ENCODE data around the gene KCTD6.
"Not testable (repeated sequence)": the region's sequence is repeated elsewhere in the genome, so short reads cannot be mapped to it uniquely, and the experiment has no call there.

The KCTD6 gene

DNA sequence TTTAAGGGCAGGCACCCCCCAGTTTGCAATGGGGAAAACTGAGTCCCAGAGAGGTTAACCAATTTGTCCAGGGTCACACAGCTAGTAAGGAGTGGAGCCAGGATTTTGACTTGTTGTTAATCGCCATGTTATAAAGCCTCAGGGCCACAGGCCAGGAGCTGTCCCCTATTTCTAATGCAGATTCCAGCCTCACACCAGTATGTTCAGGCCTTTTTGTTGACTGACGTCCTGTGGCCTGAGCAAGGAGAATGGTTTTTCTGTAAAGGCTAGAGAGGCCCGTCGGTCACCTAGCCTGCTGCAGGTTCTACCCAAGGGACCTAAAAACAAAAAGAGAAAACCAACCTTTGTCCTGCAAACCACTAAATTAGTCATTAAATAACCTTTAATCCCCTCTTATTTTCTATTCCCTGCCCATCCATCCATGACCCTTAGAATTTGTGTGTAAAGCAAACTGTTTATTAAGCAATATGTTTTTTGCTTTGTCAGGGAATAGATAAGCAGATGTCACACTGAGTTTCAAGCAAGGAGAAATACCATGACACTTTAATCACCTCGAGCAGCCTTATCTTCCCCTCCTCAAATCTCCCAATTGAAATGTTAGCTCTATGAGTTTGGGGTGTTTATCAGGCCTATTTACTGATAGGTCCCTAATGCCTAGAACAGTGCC lies 31.0 kb downstream of the KCTD6 start:
- Histone ChIP-seq H3K36me3 (ENCODE audit: control insufficient read depth, insufficient read depth, low read length) (no peaks in the 10 kb centered on the region), H3K27ac (ENCODE audit: insufficient read depth, low read length, poor library complexity, severe bottlenecking) (no peak overlapping the region), H3K4me1 (ENCODE audit: control insufficient read depth, insufficient read depth, low read length, poor library complexity, severe bottlenecking) (no peaks in the 10 kb centered on the region), H3K4me3 (ENCODE audit: insufficient read depth, low read depth, low read length, poor library complexity, severe bottlenecking) (no peak overlapping the region), H3K27me3 (replicated peaks; ENCODE audit: control insufficient read depth, insufficient read depth, low read length, poor library complexity, severe bottlenecking) (no peaks in the 10 kb centered on the region), H3K9me3 (ENCODE audit: control insufficient read depth, low read length) (no peaks in the 10 kb centered on the region)
- no peak for DNase-seq

DNA sequence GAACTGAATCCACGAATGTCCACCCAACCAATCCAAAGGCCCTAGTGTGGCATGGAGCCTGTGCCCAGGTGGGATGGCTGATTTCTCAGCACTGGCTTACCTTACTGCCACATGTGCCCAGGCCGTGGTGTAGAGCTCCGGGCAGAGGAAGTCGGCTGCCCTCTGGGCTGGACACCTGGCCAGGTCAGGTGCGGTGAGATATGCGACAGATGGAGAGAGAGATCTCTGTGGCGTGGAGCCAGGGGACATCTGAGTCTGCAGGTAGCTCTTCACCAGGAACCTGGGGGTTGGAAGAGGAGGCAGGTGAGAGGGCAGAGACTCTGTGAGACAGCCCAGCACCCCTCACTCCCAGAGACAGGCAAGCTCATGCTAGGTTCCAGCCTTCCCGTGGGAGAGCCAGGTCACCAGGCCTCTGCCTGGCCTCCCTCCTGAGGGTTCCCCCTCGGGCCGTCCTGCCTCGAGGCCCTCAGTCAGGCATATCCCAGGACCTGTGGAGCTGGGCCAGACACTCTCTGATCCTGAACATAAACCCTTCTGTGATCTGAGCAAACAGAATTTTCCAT lies 32.5 kb downstream of the KCTD6 start:
- Histone ChIP-seq H3K4me1 (ENCODE audit: control insufficient read depth, insufficient read depth, low read length, poor library complexity, severe bottlenecking) (no peaks in the 10 kb centered on the region), H3K36me3 (ENCODE audit: control insufficient read depth, insufficient read depth, low read length) (no peaks in the 10 kb centered on the region), H3K9me3 (ENCODE audit: control insufficient read depth, low read length) (no peaks in the 10 kb centered on the region), H3K27me3 (replicated peaks; ENCODE audit: control insufficient read depth, insufficient read depth, low read length, poor library complexity, severe bottlenecking) (no peaks in the 10 kb centered on the region), H3K27ac (ENCODE audit: insufficient read depth, low read length, poor library complexity, severe bottlenecking) (no peak overlapping the region), H3K4me3 (ENCODE audit: insufficient read depth, low read depth, low read length, poor library complexity, severe bottlenecking) (no peak overlapping the region)
- no peak for DNase-seq

DNA sequence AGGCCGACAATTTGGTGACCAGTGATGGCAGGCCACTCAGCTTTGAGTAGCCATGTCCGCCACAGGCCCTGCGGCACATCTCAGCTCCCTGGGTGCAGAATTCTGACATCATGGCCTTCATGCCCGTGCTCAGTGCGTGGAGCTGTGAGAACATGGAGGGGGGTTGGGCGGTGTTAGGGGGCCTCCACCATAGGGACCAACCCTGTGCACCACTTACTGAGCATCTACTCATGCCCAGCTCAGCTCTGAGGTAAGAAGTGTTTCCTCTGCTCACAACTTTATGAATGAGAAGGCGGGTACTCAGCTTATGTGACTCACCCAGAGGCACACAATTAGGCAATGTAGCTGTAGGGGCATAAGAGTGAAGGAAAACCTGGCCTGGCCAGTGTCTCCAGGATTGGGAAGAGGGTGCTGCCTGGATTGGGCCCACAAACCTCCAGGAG lies 34.6 kb downstream of the KCTD6 start:
- Histone ChIP-seq H3K9me3 (ENCODE audit: control insufficient read depth, low read length) (no peaks in the 10 kb centered on the region), H3K27ac (ENCODE audit: insufficient read depth, low read length, poor library complexity, severe bottlenecking) (no peak overlapping the region), H3K36me3 (ENCODE audit: control insufficient read depth, insufficient read depth, low read length) (no peaks in the 10 kb centered on the region), H3K4me1 (ENCODE audit: control insufficient read depth, insufficient read depth, low read length, poor library complexity, severe bottlenecking) (no peaks in the 10 kb centered on the region), H3K27me3 (replicated peaks; ENCODE audit: control insufficient read depth, insufficient read depth, low read length, poor library complexity, severe bottlenecking) (no peaks in the 10 kb centered on the region), H3K4me3 (ENCODE audit: insufficient read depth, low read depth, low read length, poor library complexity, severe bottlenecking) (no peak overlapping the region)
- DNase-seq, result no peak

DNA sequence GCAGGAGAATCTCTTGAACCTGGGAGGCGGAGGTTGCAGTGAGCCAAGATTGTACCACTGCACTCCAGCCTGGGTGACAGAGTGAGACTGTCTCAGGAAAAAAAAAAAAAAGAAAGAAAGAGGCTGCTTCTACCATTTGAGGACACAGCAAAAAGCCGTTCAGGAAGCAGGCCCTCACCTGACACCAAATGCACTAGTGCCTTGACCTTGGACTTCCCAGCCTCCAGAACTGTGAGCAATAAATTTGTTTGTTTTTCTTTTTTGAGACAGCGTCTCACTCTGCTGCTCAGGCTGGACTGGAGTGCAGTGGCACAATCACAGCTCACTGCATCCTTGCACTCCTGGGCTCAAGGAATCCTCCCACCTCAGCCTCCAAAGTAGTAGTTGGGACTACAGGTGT lies 35.5 kb downstream of the KCTD6 start:
- not testable (repeated sequence) for H3K27me3 ChIP-seq (replicated peaks; ENCODE audit: control insufficient read depth, insufficient read depth, low read length, poor library complexity, severe bottlenecking); H3K4me3 ChIP-seq (ENCODE audit: insufficient read depth, low read depth, low read length, poor library complexity, severe bottlenecking); H3K9me3 ChIP-seq (ENCODE audit: control insufficient read depth, low read length); H3K27ac ChIP-seq (ENCODE audit: insufficient read depth, low read length, poor library complexity, severe bottlenecking); DNase-seq; H3K4me1 ChIP-seq (ENCODE audit: control insufficient read depth, insufficient read depth, low read length, poor library complexity, severe bottlenecking); H3K36me3 ChIP-seq (ENCODE audit: control insufficient read depth, insufficient read depth, low read length)

DNA sequence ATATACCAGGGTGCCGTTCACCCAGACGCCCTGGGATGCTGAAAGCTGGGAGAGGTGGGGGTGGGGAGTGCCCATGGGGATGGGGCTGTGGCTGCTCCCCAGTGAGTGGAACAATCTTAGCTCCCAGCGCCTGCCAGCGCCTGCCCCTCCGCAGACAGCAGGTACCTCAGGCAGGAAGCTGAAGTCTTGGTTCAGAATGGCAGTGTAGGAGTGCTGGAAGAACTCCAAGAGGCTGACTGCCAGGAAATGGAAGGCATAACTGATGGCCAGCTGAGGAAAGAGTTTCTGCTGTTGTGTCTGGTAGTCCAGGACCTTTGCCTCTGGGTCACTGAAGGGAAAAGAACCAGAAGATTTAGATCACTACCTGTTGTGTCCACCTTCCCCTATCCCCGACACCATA lies 36.7 kb downstream of the KCTD6 start:
- Histone ChIP-seq H3K36me3 (ENCODE audit: control insufficient read depth, insufficient read depth, low read length) (no peaks in the 10 kb centered on the region), H3K27me3 (replicated peaks; ENCODE audit: control insufficient read depth, insufficient read depth, low read length, poor library complexity, severe bottlenecking) (no peaks in the 10 kb centered on the region), H3K27ac (ENCODE audit: insufficient read depth, low read length, poor library complexity, severe bottlenecking) (no peak overlapping the region), H3K4me1 (ENCODE audit: control insufficient read depth, insufficient read depth, low read length, poor library complexity, severe bottlenecking) (no peaks in the 10 kb centered on the region), H3K9me3 (ENCODE audit: control insufficient read depth, low read length) (no peaks in the 10 kb centered on the region), H3K4me3 (ENCODE audit: insufficient read depth, low read depth, low read length, poor library complexity, severe bottlenecking) (no peak overlapping the region)
- DNase-seq, result no peak

DNA sequence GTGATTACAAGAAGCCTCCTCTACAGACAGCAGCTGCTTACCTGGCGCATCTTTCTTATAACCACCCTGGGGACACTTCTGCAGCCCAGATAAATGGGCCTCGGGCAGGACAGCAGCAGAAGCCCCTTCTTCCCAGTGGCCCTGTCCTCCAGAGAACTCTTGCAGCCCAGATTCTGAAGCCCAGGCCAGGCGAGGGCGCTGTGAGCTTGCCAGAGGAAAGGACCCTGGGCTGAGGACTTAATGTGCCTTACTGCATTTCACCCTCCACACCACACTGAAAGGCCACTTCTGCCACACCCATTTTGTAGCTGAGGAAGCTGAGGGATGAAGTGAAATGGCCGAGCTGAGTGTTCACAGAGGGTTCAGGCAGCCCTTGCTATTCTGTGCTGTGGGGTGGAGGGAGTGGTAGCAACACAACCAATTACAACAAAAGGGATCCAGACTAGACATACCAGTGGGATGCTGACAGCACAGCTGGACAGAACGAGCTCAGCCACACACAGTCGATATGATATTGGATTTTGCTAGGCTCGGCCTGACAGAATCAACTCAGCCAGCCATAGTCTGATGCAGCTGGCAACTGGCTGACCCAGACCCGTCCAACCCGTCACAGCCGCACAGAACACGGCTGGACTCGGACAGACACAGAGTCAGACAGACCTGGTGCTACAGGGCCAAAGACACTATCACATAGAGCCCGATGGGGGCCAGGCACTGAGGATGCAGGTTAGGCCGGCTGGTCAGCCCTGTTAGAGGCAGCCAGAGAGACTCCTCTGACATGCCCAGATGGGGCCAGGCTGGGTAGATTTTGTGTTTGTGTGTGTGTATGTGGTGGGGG lies 37.8 kb downstream of the KCTD6 start:
- Histone ChIP-seq H3K27ac (ENCODE audit: insufficient read depth, low read length, poor library complexity, severe bottlenecking) (no peak overlapping the region), H3K4me3 (ENCODE audit: insufficient read depth, low read depth, low read length, poor library complexity, severe bottlenecking) (no peak overlapping the region), H3K9me3 (ENCODE audit: control insufficient read depth, low read length) (no peaks in the 10 kb centered on the region), H3K4me1 (ENCODE audit: control insufficient read depth, insufficient read depth, low read length, poor library complexity, severe bottlenecking) (no peaks in the 10 kb centered on the region), H3K27me3 (replicated peaks; ENCODE audit: control insufficient read depth, insufficient read depth, low read length, poor library complexity, severe bottlenecking) (no peaks in the 10 kb centered on the region), H3K36me3 (ENCODE audit: control insufficient read depth, insufficient read depth, low read length) (no peaks in the 10 kb centered on the region)
- no peak for DNase-seq

DNA sequence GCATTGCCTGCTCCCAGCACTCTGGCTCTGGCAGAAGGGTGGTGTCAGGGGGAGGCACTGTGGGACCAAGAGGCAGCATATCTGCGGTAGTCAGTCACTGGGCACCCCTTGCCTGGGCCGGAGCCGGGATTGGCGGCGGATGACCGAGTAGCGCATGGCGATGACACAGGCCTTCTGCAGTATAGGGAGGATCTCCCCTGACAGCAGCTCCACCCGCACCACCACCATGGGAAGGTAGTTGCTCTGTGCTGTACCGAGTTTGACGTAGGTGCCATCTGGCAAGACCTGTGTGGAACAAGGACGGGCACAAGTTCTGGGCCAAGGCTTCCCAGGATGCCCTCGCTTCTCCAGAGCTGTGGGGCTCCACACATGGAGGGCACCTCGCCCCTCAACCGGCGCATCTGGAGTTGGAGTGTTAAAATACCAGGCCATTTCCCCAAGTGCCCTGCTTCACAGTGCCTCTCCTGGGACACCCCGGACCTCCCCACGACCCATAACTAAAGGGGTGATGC lies 38.5 kb downstream of the KCTD6 start:
- Histone ChIP-seq H3K4me1 (ENCODE audit: control insufficient read depth, insufficient read depth, low read length, poor library complexity, severe bottlenecking) (no peaks in the 10 kb centered on the region), H3K36me3 (ENCODE audit: control insufficient read depth, insufficient read depth, low read length) (no peaks in the 10 kb centered on the region), H3K27me3 (replicated peaks; ENCODE audit: control insufficient read depth, insufficient read depth, low read length, poor library complexity, severe bottlenecking) (no peaks in the 10 kb centered on the region), H3K4me3 (ENCODE audit: insufficient read depth, low read depth, low read length, poor library complexity, severe bottlenecking) (no peak overlapping the region), H3K9me3 (ENCODE audit: control insufficient read depth, low read length) (no peaks in the 10 kb centered on the region), H3K27ac (ENCODE audit: insufficient read depth, low read length, poor library complexity, severe bottlenecking) (no peak overlapping the region)
- no peak for DNase-seq

DNA sequence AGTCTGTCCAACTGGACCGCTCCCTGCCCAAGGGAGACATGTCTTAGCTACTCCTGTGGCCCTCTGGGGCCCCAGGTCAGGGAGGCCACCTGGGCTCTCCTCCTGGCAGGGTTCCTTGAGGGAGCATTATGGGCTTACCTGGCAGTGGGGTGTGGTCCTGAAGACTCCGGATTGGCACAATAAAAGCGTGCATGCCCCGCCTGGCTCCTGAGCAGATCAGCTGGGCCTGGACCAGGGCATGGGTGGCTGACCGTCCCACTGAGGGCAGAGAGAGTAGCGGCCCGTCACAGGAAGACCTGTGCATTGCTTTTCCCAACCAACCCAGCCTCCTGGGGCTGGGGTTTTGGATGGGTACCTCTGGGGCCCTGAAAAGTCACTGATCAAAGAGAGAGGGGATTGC lies 39.7 kb downstream of the KCTD6 start:
- DNase-seq, result no peak
- Histone ChIP-seq H3K27me3 (replicated peaks; ENCODE audit: control insufficient read depth, insufficient read depth, low read length, poor library complexity, severe bottlenecking) (no peaks in the 10 kb centered on the region), H3K9me3 (ENCODE audit: control insufficient read depth, low read length) (no peaks in the 10 kb centered on the region), H3K4me3 (ENCODE audit: insufficient read depth, low read depth, low read length, poor library complexity, severe bottlenecking) (no peak overlapping the region), H3K27ac (ENCODE audit: insufficient read depth, low read length, poor library complexity, severe bottlenecking) (no peak overlapping the region), H3K4me1 (ENCODE audit: control insufficient read depth, insufficient read depth, low read length, poor library complexity, severe bottlenecking) (no peaks in the 10 kb centered on the region), H3K36me3 (ENCODE audit: control insufficient read depth, insufficient read depth, low read length) (no peaks in the 10 kb centered on the region)

DNA sequence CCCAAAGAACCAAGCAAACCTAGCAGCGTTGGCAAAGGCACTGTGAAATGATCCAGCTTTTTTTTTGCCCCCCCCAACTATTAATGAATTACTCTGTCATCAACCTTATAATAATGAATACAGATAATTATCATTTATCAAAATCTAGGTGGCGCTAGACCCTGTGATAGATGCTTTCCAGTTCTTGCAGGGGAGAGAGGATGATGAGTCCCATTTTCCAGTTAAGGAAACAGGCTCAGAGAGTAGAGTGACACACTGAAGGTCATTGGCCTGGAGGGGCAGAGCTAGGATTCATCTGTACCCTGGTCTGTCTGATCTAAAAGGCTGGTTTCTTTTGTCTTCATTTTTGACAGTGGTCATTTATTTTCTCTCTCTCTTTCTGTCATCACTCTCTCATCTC lies 40.1 kb downstream of the KCTD6 start:
- no peaks in the 10 kb centered on the region for H3K9me3 ChIP-seq (ENCODE audit: control insufficient read depth, low read length)
- H3K4me3 ChIP-seq (ENCODE audit: insufficient read depth, low read depth, low read length, poor library complexity, severe bottlenecking), result no peak overlapping the region
- H3K27ac ChIP-seq (ENCODE audit: insufficient read depth, low read length, poor library complexity, severe bottlenecking), result no peak overlapping the region
- no peaks in the 10 kb centered on the region for H3K27me3 ChIP-seq (replicated peaks; ENCODE audit: control insufficient read depth, insufficient read depth, low read length, poor library complexity, severe bottlenecking)
- H3K4me1 ChIP-seq (ENCODE audit: control insufficient read depth, insufficient read depth, low read length, poor library complexity, severe bottlenecking), result no peaks in the 10 kb centered on the region
- DNase-seq, result no peak
- no peaks in the 10 kb centered on the region for H3K36me3 ChIP-seq (ENCODE audit: control insufficient read depth, insufficient read depth, low read length)

DNA sequence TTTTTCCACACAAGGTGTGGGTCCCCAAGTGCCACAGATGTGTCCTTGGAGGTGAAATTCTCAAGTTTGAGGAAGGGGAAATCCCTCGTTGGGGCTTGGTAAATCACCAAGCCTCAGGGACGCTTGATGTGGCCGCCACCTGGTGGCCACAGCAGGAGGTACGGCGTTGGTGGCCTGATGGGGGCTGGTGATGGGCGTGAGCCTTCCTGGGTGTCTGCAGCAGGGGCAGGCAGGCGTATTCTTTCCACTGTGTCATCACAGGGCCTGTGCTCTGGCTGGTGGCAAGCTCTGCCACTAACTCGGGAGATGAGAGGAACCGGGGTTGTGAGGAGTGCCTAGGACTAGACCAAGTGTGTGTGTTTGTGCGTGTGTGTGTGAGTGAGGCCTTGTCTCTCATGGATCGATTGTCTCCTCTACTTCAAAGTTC lies 40.9 kb downstream of the KCTD6 start:
- no peaks in the 10 kb centered on the region for H3K27me3 ChIP-seq (replicated peaks; ENCODE audit: control insufficient read depth, insufficient read depth, low read length, poor library complexity, severe bottlenecking)
- no peaks in the 10 kb centered on the region for H3K36me3 ChIP-seq (ENCODE audit: control insufficient read depth, insufficient read depth, low read length)
- no peak overlapping the region for H3K4me3 ChIP-seq (ENCODE audit: insufficient read depth, low read depth, low read length, poor library complexity, severe bottlenecking)
- DNase-seq, result peak; percentile 55 to 61 (median 56)
- H3K4me1 ChIP-seq (ENCODE audit: control insufficient read depth, insufficient read depth, low read length, poor library complexity, severe bottlenecking), result no peaks in the 10 kb centered on the region
- H3K9me3 ChIP-seq (ENCODE audit: control insufficient read depth, low read length), result no peaks in the 10 kb centered on the region
- H3K27ac ChIP-seq (ENCODE audit: insufficient read depth, low read length, poor library complexity, severe bottlenecking), result no peak overlapping the region
